HG02588 (cell line): Measurements from ENCODE around the gene GCFC2.
A peak's percentile ranks its signal among the peaks of the same experiment; 100 is the strongest.
"Not testable (repeated sequence)": the region's sequence is repeated elsewhere in the genome, so short reads cannot be mapped to it uniquely, and the experiment has no call there.

ENCODE experiments used
- ATAC-seq: cut with Tn5 transposase; IDR thresholded peaks from one replicate; pipeline ENCODE4 v1.9.1; 2021; ENCODE audit warnings: mild to moderate bottlenecking, moderate library complexity; ENCODE audit not compliant: unreplicated experiment

GCFC2 gene

GRCh38 chr2:75710577-75711253 lies at the start of gene GCFC2:
Gene GCFC2, minus strand, starts transcription at chr2:75710915. Its CDS starts 60 bp downstream, at chr2:75710855.
- peak; percentile 96 for ATAC-seq

GRCh38 chr2:75752828-75753227 lies 42.1 kb upstream of the GCFC2 start:
- no peak for ATAC-seq

DNA sequence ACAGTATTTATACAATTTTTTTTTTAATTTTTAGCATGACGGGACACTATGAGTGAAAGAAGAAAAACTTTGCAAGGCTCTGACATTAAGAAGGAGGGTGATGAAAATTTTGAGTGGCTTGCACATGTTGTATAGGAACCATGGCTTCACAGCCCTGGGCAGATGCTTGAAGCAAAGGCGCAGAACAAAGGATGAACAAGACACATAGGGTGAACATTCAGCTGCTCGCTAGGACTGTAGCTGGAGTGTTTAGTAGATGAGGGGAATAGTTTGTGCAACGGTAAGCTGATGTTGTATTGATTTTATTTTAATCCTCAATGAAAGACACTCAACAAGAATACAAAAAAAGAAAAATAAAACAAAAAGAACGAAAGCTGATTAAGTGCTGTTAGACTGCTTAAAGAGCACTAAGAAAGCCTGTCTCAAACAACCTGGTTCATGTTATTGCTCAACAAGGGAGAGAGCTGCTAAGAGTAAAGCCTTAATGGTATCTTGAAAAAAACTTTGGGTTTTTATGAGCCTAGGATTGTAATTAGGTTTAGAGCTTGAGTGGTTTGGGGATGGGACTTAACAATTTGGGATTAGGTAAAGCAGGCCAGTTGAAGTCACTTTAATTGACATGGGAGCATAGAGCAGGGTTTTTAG lies 41.2 kb upstream of the GCFC2 start:
- no peak for ATAC-seq

- ATAC-seq = no peak
Observed at GRCh38 chr2:75751360-75751759, 40.6 kb upstream of the GCFC2 start.

GRCh38 chr2:75737961-75738360 lies 27.2 kb upstream of the GCFC2 start:
- ATAC-seq = no peak

- no peak for ATAC-seq
Observed at GRCh38 chr2:75736276-75736675, 25.6 kb upstream of the GCFC2 start.

DNA sequence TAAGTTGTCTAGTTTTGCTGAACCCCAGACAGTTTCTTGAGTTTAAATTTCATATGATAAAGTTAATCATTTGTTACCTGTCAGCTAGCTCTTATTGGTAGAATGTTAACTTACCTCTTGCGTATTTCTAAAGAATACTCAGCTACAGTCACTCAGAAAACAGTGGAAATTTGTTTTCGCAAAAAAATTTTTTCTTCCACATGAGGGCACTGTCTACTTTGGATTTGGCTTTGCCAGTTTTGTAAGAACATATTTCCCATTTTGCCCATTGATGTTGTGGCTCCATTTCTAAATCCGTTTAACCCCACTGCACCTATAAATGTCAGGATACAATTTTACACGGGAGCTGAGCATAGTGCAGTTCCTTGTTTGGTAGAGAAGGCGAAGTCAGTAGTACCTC lies 19.1 kb upstream of the GCFC2 start:
- ATAC-seq = no peak

GRCh38 chr2:75728614-75729419 lies 18.1 kb upstream of the GCFC2 start:
- no peak for ATAC-seq

DNA sequence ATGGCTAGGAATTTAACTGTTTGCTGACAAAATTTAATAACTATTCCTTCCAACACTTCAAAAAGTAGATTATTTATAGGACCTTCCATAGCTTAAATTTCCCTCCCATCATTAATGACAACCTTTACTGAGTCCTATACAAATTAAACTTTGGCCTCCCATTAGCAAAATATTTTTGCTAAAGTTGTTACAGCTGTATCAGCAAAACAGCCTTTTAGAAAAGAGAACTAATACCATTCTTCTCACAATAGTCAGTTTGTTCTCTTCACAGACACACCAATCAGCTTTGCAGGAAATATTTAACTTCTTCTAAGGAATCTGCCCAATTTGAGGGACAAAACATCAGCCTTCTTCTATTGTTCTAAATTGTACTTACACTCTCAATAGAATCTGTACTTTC lies 12.0 kb upstream of the GCFC2 start:
- no peak for ATAC-seq

DNA sequence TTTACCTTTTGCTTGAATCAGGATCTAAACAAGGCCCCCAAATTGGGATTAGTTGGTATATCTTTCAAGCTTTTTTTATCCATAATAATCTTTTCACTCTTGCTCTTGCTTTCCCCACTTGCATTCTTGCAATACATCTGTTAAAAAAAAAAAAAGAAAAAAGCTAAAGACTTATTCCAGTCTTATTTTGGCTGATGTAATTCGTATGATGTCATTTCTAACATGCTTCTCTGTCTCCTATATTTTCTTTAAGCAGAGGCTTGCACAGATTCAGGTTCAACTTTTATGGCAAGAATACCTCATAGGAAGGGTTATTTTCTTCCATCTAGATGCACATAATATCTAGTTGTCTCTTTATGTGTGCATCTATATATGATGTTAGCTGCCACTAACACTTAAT lies 9.8 kb upstream of the GCFC2 start:
- no peak for ATAC-seq

- no peak for ATAC-seq
Observed at GRCh38 chr2:75719616-75720015, 8.9 kb upstream of the GCFC2 start.

DNA sequence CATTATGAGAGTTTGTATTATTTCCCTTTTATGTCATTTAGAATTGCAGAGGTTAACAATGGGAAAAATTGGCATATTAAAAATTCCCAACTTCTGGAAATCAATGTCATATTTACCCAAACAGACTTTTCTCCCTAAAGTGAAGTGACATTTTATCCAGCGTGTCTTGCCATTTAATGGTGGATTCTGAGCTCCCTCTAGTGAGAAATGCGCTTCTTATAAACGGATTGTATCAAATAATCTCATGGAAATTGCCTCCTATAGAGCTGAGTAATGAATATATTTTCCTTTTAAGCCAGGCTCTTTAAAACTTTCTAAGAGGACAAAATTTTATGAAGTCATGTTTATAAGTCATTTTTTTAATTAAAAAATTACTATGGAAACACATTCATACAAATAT lies 5.7 kb upstream of the GCFC2 start:
- no peak for ATAC-seq

GRCh38 chr2:75711590-75711989 lies 875 bp upstream of the GCFC2 start:
- ATAC-seq = not testable (repeated sequence)

- no peak for ATAC-seq
Observed at GRCh38 chr2:75710220-75710576, 517 bp downstream of the GCFC2 start.

DNA sequence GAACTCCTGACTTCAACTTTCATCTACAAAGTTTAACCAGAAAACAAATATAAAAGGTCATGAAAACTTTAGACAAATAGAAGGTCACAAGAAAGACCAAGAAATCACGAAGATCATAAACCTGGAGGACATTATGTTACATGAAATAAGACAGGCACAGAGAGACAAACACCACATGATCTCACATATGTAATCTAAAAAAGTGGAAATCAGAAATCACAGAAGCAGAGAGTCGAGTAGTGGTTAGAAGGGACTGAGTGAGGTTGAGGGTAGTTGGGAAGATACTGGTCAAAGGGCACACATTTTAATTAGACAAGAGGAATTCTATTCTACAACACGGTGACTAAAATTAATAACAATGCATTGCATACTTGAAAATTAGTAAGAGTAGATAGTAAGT lies 1.4 kb downstream of the GCFC2 start:
- no peak for ATAC-seq

- ATAC-seq = no peak
Observed at GRCh38 chr2:75707901-75708300, 2.8 kb downstream of the GCFC2 start.

- no peak for ATAC-seq
Observed at GRCh38 chr2:75705921-75706320, 4.8 kb downstream of the GCFC2 start.

- no peak for ATAC-seq
Observed at GRCh38 chr2:75703589-75704287, 7.0 kb downstream of the GCFC2 start.

DNA sequence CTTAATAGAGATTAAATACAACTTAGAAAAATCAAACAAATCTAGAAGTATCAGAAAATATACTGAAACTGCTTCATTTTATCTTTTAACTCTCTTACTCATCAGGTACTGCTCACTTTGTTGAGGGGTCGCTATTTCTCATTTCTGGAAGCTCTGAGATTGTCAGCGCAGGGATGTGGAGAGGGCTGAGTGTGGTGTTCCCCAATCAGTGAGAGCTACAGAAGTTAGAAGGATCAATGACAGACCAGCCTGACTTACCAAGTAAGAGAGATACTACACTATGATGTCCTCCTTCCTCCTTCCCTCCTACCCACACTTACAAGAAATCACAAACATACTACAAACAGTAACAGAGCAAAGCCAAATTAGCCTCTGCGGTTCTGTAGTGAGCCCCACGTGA lies 8.1 kb downstream of the GCFC2 start:
- no peak for ATAC-seq

DNA sequence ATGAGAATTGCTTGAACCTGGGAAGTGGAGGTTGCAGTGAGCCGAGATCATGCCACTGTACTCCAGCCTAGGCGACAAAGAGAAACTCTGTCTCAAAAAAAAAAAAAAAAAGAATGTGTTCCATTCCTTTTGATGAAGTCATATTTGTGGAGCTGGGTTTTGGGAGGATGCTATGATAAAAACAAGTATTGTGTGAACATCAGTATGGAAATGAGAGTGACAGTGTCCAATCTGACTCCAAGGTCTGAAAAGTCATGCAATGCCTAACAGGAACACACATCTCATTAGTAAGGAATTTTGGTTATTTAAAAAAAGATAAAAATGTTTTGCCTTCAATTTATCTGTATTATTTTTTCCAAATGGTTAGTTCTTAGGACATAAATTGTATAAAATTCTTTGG lies 11.8 kb downstream of the GCFC2 start:
- no peak for ATAC-seq

- ATAC-seq = no peak
Observed at GRCh38 chr2:75688196-75688595, 22.5 kb downstream of the GCFC2 start.
